Motor neuron (in vitro differentiated cells): ENCODE results near the gene IFNG-AS1. TPM values are rescaled to one million over a fixed set of nuclear protein-coding genes. Genes with fewer than 3 reads are reported as not detected.
A peak's percentile ranks its signal among the peaks of the same experiment; 100 is the strongest.

Source experiments
- ATAC-seq, 8 experiments: fragments of 200-7000 bp; cut with Tn5 transposase; replicated peaks in 6 of 8; 2 replicates each; pipeline ENCODE4 v1.8.0; 2021; ENCODE audit warnings: mild to moderate bottlenecking in 8 of 8, moderate library complexity in 8 of 8
- H3K27ac ChIP-seq, 2 donors: fragments of 250-450 bp; sonication (Bioruptor Pico); 2 replicates each; pipeline ENCODE4 v1.9.0; 2021; ENCODE audit warnings: antibody characterized with exemption in 2 of 2, mild to moderate bottlenecking in 2 of 2, moderate library complexity in 1 of 2
- H3K4me1 ChIP-seq, 2 donors: fragments of 250-450 bp; sonication (Bioruptor Pico); replicated peaks in 1 of 2; 2 replicates each; pipeline ENCODE4 v1.6.1; 2021; ENCODE audit warnings: antibody characterized with exemption in 2 of 2, mild to moderate bottlenecking in 2 of 2, moderate library complexity in 1 of 2
- H3K4me3 ChIP-seq, 5 donors: fragments of 250-450 bp; sonication (Bioruptor Pico); 2 replicates each; pipeline ENCODE4 v1.9.0; 2021; ENCODE audit warnings: antibody characterized with exemption in 5 of 5, mild to moderate bottlenecking in 5 of 5, moderate library complexity in 4 of 5
- WGBS, 10 experiments: fragments of 450-650 bp; shearing (Covaris generic); methylation state at CpG; one replicate each; pipeline ENCODE4 v1.0.0; 2022; 5-methylcytosine and 5-hydroxymethylcytosine counted together
- in situ Hi-C, 9 experiments: fragments of 400-800 bp; cut with MboI; loops; one replicate each; pipeline ENCODE4 v1.15.0; 2021; ENCODE audit warnings: low sequenced_read_pairs in 9 of 9, low pct_unique_long_range_greater_than_20kb in 2 of 9; ENCODE audit not compliant: unreplicated experiment in 9 of 9
- total RNA-seq, 8 experiments: library from RNA; unstranded; fragments of 300-600 nt; gene quantifications; 2 replicates each; pipeline versions ENCODE4 v1.2.3 to v1.2.4, GENCODE V29; 2022

Gene IFNG-AS1
- total RNA-seq, 8 experiments from 2014 or later: 0.08 to 0.57 TPM; not detected in 6

DNA sequence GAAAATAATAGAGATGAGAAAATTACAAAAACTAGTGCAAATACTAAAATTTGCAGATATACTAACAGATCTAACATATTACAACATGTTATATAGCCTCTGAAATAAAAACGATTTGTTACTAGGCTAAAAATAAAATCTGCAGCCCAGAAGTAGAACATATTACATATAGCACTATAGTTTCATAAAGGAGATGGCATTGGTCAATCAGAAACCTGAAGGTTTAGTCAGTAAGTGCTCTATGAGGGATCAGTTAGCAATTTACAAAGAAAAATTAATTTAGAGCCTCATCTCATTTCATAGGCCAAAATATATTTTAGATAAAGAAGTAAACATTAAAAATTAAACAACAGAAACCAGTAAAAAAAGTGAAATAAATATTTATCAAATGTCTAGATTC, 41.0 kb downstream of the IFNG-AS1 start:
- no peak overlapping the region for H3K27ac ChIP-seq
- no peak for ATAC-seq
- WGBS, 10 experiments: 0 to 100% (median 17%) methylated on average over 1 of the region's 1 CpG; no CpG with 5 or more reads in 1 of the 10 experiments
- in situ Hi-C loops: loop anchor here in 4 of 9 experiments (25.0 kb wide), 1 partner anchor 282 kb away; no protein-coding TSS in a partner anchor
- no peak overlapping the region for H3K4me3 ChIP-seq
- H3K4me1 ChIP-seq: no peaks in the 10 kb centered on the region

- no peak overlapping the region for H3K27ac ChIP-seq
- 53 to 97% (median 87%) methylated on average over 3 of the region's 3 CpGs; no CpG with 5 or more reads in 2 of the 10 experiments for WGBS, 10 experiments
- no peak for ATAC-seq
- H3K4me1 ChIP-seq: no peaks in the 10 kb centered on the region
- no peak overlapping the region for H3K4me3 ChIP-seq
- in situ Hi-C loops: loop anchor here in 4 of 9 experiments (25.0 kb wide), 1 partner anchor 281 kb away; no protein-coding TSS in a partner anchor
These were observed 41.9 kb downstream of the IFNG-AS1 start for GRCh38 chr12:68031174-68031573.

GRCh38 chr12:68031881-68032739, 42.9 kb downstream of the IFNG-AS1 start:
- Histone ChIP-seq H3K4me1 (no peaks in the 10 kb centered on the region), H3K4me3 (no peak overlapping the region), H3K27ac (no peak overlapping the region)
- WGBS, 10 experiments: 54 to 90% (median 74%) methylated on average over 3 to 9 of the region's 9 CpGs
- no peak for ATAC-seq
- in situ Hi-C loops: loop anchor here in 4 of 9 experiments (25.0 kb wide), 1 partner anchor 280 kb away; no protein-coding TSS in a partner anchor

- WGBS, 10 experiments: 39 to 100% (median 88%) methylated on average over 1 to 5 of the region's 5 CpGs; no CpG with 5 or more reads in 1 of the 10 experiments
- H3K4me3 ChIP-seq: no peak overlapping the region
- in situ Hi-C loops: loop anchor here in 4 of 9 experiments (25.0 kb wide), 1 partner anchor 278 kb away; no protein-coding TSS in a partner anchor
- ATAC-seq: no peak
- H3K4me1 ChIP-seq: no peaks in the 10 kb centered on the region
- H3K27ac ChIP-seq: no peak overlapping the region
These were observed 45.3 kb downstream of the IFNG-AS1 start for GRCh38 chr12:68034567-68034966.

- 20 to 100% (median 96%) methylated on average over 1 to 7 of the region's 7 CpGs; no CpG with 5 or more reads in 1 of the 10 experiments for WGBS, 10 experiments
- ATAC-seq: no peak
- Histone ChIP-seq H3K4me3 (no peak overlapping the region), H3K27ac (no peak overlapping the region), H3K4me1 (no peaks in the 10 kb centered on the region)
- in situ Hi-C loops: loop anchor here in 4 of 9 experiments (25.0 kb wide), 1 partner anchor 276 kb away; no protein-coding TSS in a partner anchor
These were observed 47.4 kb downstream of the IFNG-AS1 start for GRCh38 chr12:68036642-68037041.

DNA sequence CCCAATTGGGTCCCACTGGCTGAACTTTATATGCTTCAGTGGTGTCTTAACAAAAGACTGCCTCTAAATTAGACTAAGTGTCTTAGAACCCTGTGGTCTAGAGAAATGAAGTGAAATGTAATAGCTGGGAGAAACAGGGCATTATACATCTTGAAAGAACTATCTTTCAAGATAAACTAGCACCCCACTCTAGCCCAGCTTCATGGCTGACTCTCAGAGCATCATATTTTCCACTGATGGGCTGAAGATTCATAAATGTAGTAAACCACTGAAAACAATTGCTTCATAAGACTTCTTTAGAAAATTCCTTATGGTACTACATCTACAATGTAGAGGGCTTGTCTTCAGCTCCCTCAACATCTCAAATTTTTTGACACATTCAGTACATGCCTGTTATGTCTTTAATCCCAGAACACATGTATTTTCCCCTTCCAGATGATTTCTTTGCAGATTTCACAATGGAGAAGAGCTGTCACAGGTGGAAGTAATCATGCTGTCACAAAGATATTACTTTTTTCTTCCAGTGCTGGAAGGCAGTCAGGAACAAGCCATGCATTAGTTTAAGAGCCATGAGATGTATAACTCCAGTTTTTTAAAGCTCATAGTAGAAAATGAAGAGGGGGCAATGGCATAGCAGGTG, 48.5 kb downstream of the IFNG-AS1 start:
- in situ Hi-C loops: loop anchor here in 4 of 9 experiments (25.0 kb wide), 1 partner anchor 275 kb away; no protein-coding TSS in a partner anchor
- no peaks in the 10 kb centered on the region for H3K4me1 ChIP-seq
- ATAC-seq: no peak
- no peak overlapping the region for H3K27ac ChIP-seq
- H3K4me3 ChIP-seq: no peak overlapping the region

GRCh38 chr12:68038650-68039049, 49.4 kb downstream of the IFNG-AS1 start:
- 0 to 100% (median 80%) methylated on average over 1 to 2 of the region's 3 CpGs; no CpG with 5 or more reads in 3 of the 10 experiments for WGBS, 10 experiments
- no peak for ATAC-seq
- H3K4me1 ChIP-seq: no peaks in the 10 kb centered on the region
- in situ Hi-C loops: loop anchor here in 4 of 9 experiments (25.0 kb wide), 1 partner anchor 274 kb away; no protein-coding TSS in a partner anchor
- no peak overlapping the region for H3K27ac ChIP-seq
- no peak overlapping the region for H3K4me3 ChIP-seq

DNA sequence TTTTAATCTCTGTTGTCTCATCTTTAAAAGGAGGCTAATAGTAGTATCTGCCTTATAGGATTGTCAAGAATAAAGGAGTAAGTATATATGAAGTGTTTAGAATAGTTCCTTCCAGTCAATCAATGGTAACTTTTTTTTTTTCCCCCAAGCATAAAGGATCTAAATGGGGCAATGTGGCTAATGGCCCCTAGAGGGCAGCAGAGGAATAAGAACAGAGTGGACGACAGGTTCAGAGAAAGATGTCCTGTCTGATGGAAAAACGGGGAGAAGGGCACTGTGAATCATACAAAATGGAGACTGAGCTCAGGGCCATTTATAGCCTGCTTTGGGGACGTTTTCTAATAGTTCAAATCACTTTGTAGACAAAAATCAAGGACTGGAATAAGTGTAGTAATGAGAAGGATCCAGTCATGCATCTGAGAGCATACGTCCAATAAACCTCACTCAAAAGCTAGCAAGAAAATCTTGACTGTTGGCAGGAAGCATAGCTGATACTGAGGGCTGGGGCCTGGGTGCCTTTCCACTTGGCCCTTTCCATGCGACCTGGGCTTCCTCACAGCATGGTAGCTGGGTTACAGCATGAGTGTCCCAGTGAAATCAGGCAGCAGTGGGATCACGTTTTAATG, 51.3 kb downstream of the IFNG-AS1 start:
- ATAC-seq: peak; percentile 78 to 94 (median 86)
- Histone ChIP-seq H3K4me1 (no peaks in the 10 kb centered on the region), H3K4me3 (no peak overlapping the region), H3K27ac (no peak overlapping the region)
- 0 to 41% (median 20%) methylated on average over 1 to 6 of the region's 6 CpGs for WGBS, 10 experiments
- in situ Hi-C loops: loop anchor here in 4 of 9 experiments (25.0 kb wide), 1 partner anchor 272 kb away; no protein-coding TSS in a partner anchor

GRCh38 chr12:68042212-68042699, 53.0 kb downstream of the IFNG-AS1 start:
- ATAC-seq: peak in 3 of 8 experiments; percentile 15 to 38 (median 25)
- in situ Hi-C loops: loop anchor here in 4 of 9 experiments (25.0 kb wide), 1 partner anchor 270 kb away; no protein-coding TSS in a partner anchor
- Histone ChIP-seq H3K27ac (no peak overlapping the region), H3K4me1 (no peaks in the 10 kb centered on the region), H3K4me3 (no peak overlapping the region)
- WGBS, 10 experiments: 54 to 100% (median 78%) methylated on average over 1 to 4 of the region's 6 CpGs; no CpG with 5 or more reads in 2 of the 10 experiments

GRCh38 chr12:68043435-68043834, 54.2 kb downstream of the IFNG-AS1 start:
- Histone ChIP-seq H3K27ac (no peak overlapping the region), H3K4me1 (no peaks in the 10 kb centered on the region), H3K4me3 (no peak overlapping the region)
- ATAC-seq: peak in 3 of 8 experiments; percentile 32 to 59 (median 54)
- 33 to 100% (median 83%) methylated on average over 1 of the region's 1 CpG; no CpG with 5 or more reads in 7 of the 10 experiments for WGBS, 10 experiments
- in situ Hi-C loops: loop anchor here in 4 of 9 experiments (25.0 kb wide), 1 partner anchor 269 kb away; no protein-coding TSS in a partner anchor

- 0 to 100% (median 76%) methylated on average over 1 of the region's 1 CpG; no CpG with 5 or more reads in 2 of the 10 experiments for whole genome bisulfite sequencing, 10 experiments
- ATAC-seq: no peak
- H3K4me3 ChIP-seq: no peak overlapping the region
- no peak overlapping the region for H3K27ac ChIP-seq
- no peaks in the 10 kb centered on the region for H3K4me1 ChIP-seq
- in situ Hi-C loops: loop anchor here in 4 of 9 experiments (25.0 kb wide), 1 partner anchor 264 kb away; no protein-coding TSS in a partner anchor
These were observed 59.5 kb downstream of the IFNG-AS1 start for GRCh38 chr12:68048648-68049297.

GRCh38 chr12:68056300-68056699, 67.1 kb downstream of the IFNG-AS1 start:
- no peak overlapping the region for H3K4me3 ChIP-seq
- in situ Hi-C loops: no loop called here
- no peaks in the 10 kb centered on the region for H3K4me1 ChIP-seq
- H3K27ac ChIP-seq: no peak overlapping the region
- no peak for ATAC-seq
- WGBS, 10 experiments: 0 to 100% (median 76%) methylated on average over 1 to 2 of the region's 2 CpGs; no CpG with 5 or more reads in 2 of the 10 experiments
